Stomach (tissue), 9 donors: ENCODE data around the gene CARMIL3. TPM values are rescaled to one million over a fixed set of nuclear protein-coding genes. Genes with fewer than 3 reads are reported as not detected.
"Not testable (repeated sequence)": the region's sequence is repeated elsewhere in the genome, so short reads cannot be mapped to it uniquely, and the experiment has no call there.

Experiments
- DNase-seq, 2 donors: peaks; one replicate each; pipeline versions ENCODE4 v3.0.0 to v3.0.0-alpha.2; 2013 to 2019
- H3K27ac ChIP-seq, 5 donors: fragments of 200-600 bp in 4 of 5; sonication (generic) in 4 of 5; one replicate each; pipeline ENCODE4 v1.5.1; 2013 to 2019; ENCODE audit warnings: mild to moderate bottlenecking in 1 of 5, moderate library complexity in 1 of 5
- H3K27me3 ChIP-seq, 3 donors: fragments of 200-600 bp; sonication (generic); one replicate each; pipeline ENCODE4 v1.5.1; 2017 to 2019; ENCODE audit warnings: mixed run types in 1 of 3
- H3K36me3 ChIP-seq, 4 donors: fragments of 200-600 bp; sonication (generic); 1 replicate in 3 of 4; 2 replicates in 1 of 4; pipeline ENCODE4 v1.5.1; 2016 to 2019
- H3K4me1 ChIP-seq, 4 donors: fragments of 200-600 bp; sonication (generic); one replicate each; pipeline ENCODE4 v1.5.1; 2016 to 2019
- H3K4me3 ChIP-seq, 4 donors: fragments of 200-600 bp; sonication (generic) in 3 of 4; one replicate each; pipeline ENCODE4 v1.5.1; 2016 to 2019; ENCODE audit warnings: mild to moderate bottlenecking in 1 of 4
- H3K9me3 ChIP-seq, 4 donors: fragments of 200-600 bp; sonication (generic); one replicate each; pipeline ENCODE4 v1.5.1; 2016 to 2019
- CTCF ChIP-seq, 7 experiments: fragments of 450-650 bp in 4 of 7; fragments of 200-600 bp in 3 of 7; sonication (generic) in 3 of 7; IDR thresholded peaks; one replicate each; pipeline ENCODE4 v1.5.1; 2016 to 2019; ENCODE audit warnings: antibody characterized with exemption in 7 of 7, control low read depth in 2 of 7, mild to moderate bottlenecking in 1 of 7
- EP300 ChIP-seq: sonication (generic); formaldehyde crosslinking; IDR thresholded peaks from one replicate; pipeline ENCODE4 v1.6.1; 2017; ENCODE audit warnings: antibody characterized with exemption
- POLR2A ChIP-seq, 4 donors: fragments of 450-650 bp; IDR thresholded peaks; one replicate each; pipeline ENCODE4 v1.6.1; 2016; ENCODE audit warnings: antibody characterized with exemption in 4 of 4, control low read depth in 2 of 4, mild to moderate bottlenecking in 1 of 4, moderate library complexity in 1 of 4
- POLR2AphosphoS5 ChIP-seq, 3 donors: sonication (generic); formaldehyde crosslinking; IDR thresholded peaks; one replicate each; pipeline ENCODE4 v1.6.1; 2016; ENCODE audit warnings: antibody characterized with exemption in 3 of 3
- WGBS, 5 donors: extraction: QIAGEN DNeasy Blood & Tissue Kit in 3 of 5; methylation state at CpG; one replicate each; pipeline versions ENCODE4 v1.1.5 to v1.1.7; 2013 to 2018; 5-methylcytosine and 5-hydroxymethylcytosine counted together
- intact Hi-C: fragments of 100-400 bp; cut with DNase I; formaldehyde crosslinking; loops from one replicate; pipeline ENCODE4 v1.15.1; 2023; ENCODE audit warnings: low total_unique reads
- polyA plus RNA-seq, 3 donors: library from polyadenylated mRNA; stranded (reverse); fragments of 200-250 nt; gene quantifications; one replicate each; pipeline ENCODE4 v1.2.3, GENCODE V29; 2013
- total RNA-seq, 5 donors: library from RNA; depleted of rRNA; stranded (reverse); fragments of >200 nt; gene quantifications; one replicate each; pipeline versions ENCODE4 v1.1.0 to v1.2.3, GENCODE V29; 2014 to 2016
- donor health status: healthy with polysubstance abuse.
- donor health status: Bipolar disorder and iron deficiency.
- donor health status: healthy.

Gene CARMIL3
- total and polyA plus RNA-seq, 8 donors = 0.14 to 2.0 (median 0.50) TPM; not detected in 2

GRCh38 chr14:24100197-24100981, 48.6 kb downstream of the CARMIL3 start:
- H3K36me3 ChIP-seq = peaks cover 0 to 60% (median 47%) of the 10 kb centered on the region in 4 donors
- WGBS, 5 donors = 78 to 94% (median 88%) methylated on average over 4 of the region's 4 CpGs
- H3K9me3 ChIP-seq = no peaks in the 10 kb centered on the region
- no peak overlapping the region for H3K4me3 ChIP-seq
- peaks cover 0 to 13% (median 11%) of the 10 kb centered on the region in 4 donors for H3K4me1 ChIP-seq
- no peak overlapping the region for H3K27ac ChIP-seq
- intact Hi-C loops = loop anchor here (10.0 kb wide), 1 partner anchor 46 kb away; the partner anchor contains the start of gene CARMIL3
- H3K27me3 ChIP-seq = no peaks in the 10 kb centered on the region
- no peak for TF ChIP-seq CTCF (IDR thresholded peaks at IDR 0.05)
- TF ChIP-seq POLR2AphosphoS5 (IDR thresholded peaks at IDR 0.05) = no peak
- TF ChIP-seq EP300 = no peak
- TF ChIP-seq POLR2A (IDR thresholded peaks at IDR 0.05) = no peak
- no peak for DNase-seq

GRCh38 chr14:24100982-24101494, 49.2 kb downstream of the CARMIL3 start:
- H3K9me3 ChIP-seq = no peaks in the 10 kb centered on the region
- DNase-seq = no peak
- peaks cover 0 to 60% (median 47%) of the 10 kb centered on the region in 4 donors for H3K36me3 ChIP-seq
- H3K27ac ChIP-seq = no peak overlapping the region
- WGBS, 5 donors = 93 to 100% (median 95%) methylated on average over 3 of the region's 3 CpGs
- intact Hi-C loops = loop anchor here (10.0 kb wide), 1 partner anchor 46 kb away; the partner anchor contains the start of gene CARMIL3
- TF ChIP-seq CTCF (IDR thresholded peaks at IDR 0.05) (no peak), EP300 (no peak), POLR2A (IDR thresholded peaks at IDR 0.05) (no peak), POLR2AphosphoS5 (IDR thresholded peaks at IDR 0.05) (no peak)
- peaks cover 0 to 7% (median 6%) of the 10 kb centered on the region in 4 donors for H3K4me1 ChIP-seq
- no peak overlapping the region for H3K4me3 ChIP-seq
- no peaks in the 10 kb centered on the region for H3K27me3 ChIP-seq

GRCh38 chr14:24102357-24103048, 50.7 kb downstream of the CARMIL3 start:
- H3K27ac ChIP-seq = no peak overlapping the region
- no peak overlapping the region for H3K4me3 ChIP-seq
- peaks cover 0 to 7% (median 6%) of the 10 kb centered on the region in 4 donors for H3K4me1 ChIP-seq
- H3K27me3 ChIP-seq = no peaks in the 10 kb centered on the region
- H3K9me3 ChIP-seq = no peaks in the 10 kb centered on the region
- no peak for DNase-seq
- TF ChIP-seq EP300 (no peak), CTCF (IDR thresholded peaks at IDR 0.05) (no peak), POLR2AphosphoS5 (IDR thresholded peaks at IDR 0.05) (no peak), POLR2A (IDR thresholded peaks at IDR 0.05) (no peak)
- intact Hi-C loops = loop anchor here (10.0 kb wide), 1 partner anchor 48 kb away; the partner anchor contains the start of gene CARMIL3
- WGBS, 5 donors = 69 to 87% (median 81%) methylated on average over 7 of the region's 7 CpGs
- peaks cover 0 to 60% (median 47%) of the 10 kb centered on the region in 4 donors for H3K36me3 ChIP-seq

GRCh38 chr14:24103451-24103850, 51.6 kb downstream of the CARMIL3 start:
- intact Hi-C loops = loop anchor here (10.0 kb wide), 1 partner anchor 49 kb away; the partner anchor contains the start of gene CARMIL3
- no peak for DNase-seq
- H3K36me3 ChIP-seq = peaks cover 0 to 53% (median 40%) of the 10 kb centered on the region in 4 donors
- TF ChIP-seq EP300 = no peak
- TF ChIP-seq POLR2AphosphoS5 (IDR thresholded peaks at IDR 0.05) = no peak
- no peak for TF ChIP-seq CTCF (IDR thresholded peaks at IDR 0.05)
- TF ChIP-seq POLR2A (IDR thresholded peaks at IDR 0.05) = no peak
- no peak overlapping the region for H3K4me3 ChIP-seq
- no peak overlapping the region for H3K27ac ChIP-seq
- H3K9me3 ChIP-seq = no peaks in the 10 kb centered on the region
- 93 to 97% (median 95%) methylated on average over 12 to 13 of the region's 13 CpGs for WGBS, 5 donors
- peaks cover 0 to 10% (median 6%) of the 10 kb centered on the region in 4 donors for H3K4me1 ChIP-seq
- H3K27me3 ChIP-seq = no peaks in the 10 kb centered on the region

- intact Hi-C loops = loop anchor here (10.0 kb wide), 1 partner anchor 51 kb away; the partner anchor contains the start of gene CARMIL3
- not testable (repeated sequence) for H3K4me3 ChIP-seq, DNase-seq, H3K27me3 ChIP-seq, H3K27ac ChIP-seq, H3K9me3 ChIP-seq
- H3K4me1 ChIP-seq = peaks cover 5 to 15% (median 8%) of the 10 kb centered on the region in 4 donors
- 84 to 93% (median 91%) methylated on average over 8 of the region's 8 CpGs for WGBS, 5 donors
- H3K36me3 ChIP-seq = peaks cover 0 to 31% (median 20%) of the 10 kb centered on the region in 4 donors
These were observed 53.9 kb downstream of the CARMIL3 start for GRCh38 chr14:24105609-24106239.
